SK-N-SH (cell line): ENCODE measurements around the gene BRMS1.

ENCODE experiments used
- CHD2 ChIP-seq: fragments of 150-350 bp; IDR thresholded peaks from 2 replicates; pipeline ENCODE4 v1.6.1; 2018; ENCODE audit warnings: low read length; ENCODE audit not compliant: partially characterized antibody
- EP300 ChIP-seq, 2 experiments: IDR thresholded peaks; 2 replicates each; pipeline versions ENCODE4 v1.4.0 to v1.6.1; 2012; ENCODE audit warnings: borderline replicate concordance in 1 of 2, low read depth in 1 of 2, low read length in 1 of 2
- EZH2phosphoT487 ChIP-seq: fragments of 200-600 bp; sonication (generic); IDR thresholded peaks from 2 replicates; pipeline ENCODE4 v1.6.1; 2017; ENCODE audit warnings: low read depth, mixed run types, mild to moderate bottlenecking, antibody characterized with exemption, moderate library complexity, borderline replicate concordance
- FOXM1 ChIP-seq: IDR thresholded peaks from 2 replicates; pipeline ENCODE4 v1.4.0; 2012; ENCODE audit warnings: low read depth, mild to moderate bottlenecking
- GATA2 ChIP-seq: sonication (generic); formaldehyde crosslinking; IDR thresholded peaks from 2 replicates; pipeline ENCODE4 v1.5.0; 2020; ENCODE audit warnings: mild to moderate bottlenecking, missing genetic modification reagents
- MAX ChIP-seq: IDR thresholded peaks from 2 replicates; pipeline ENCODE4 v1.4.0; 2012; ENCODE audit warnings: low read depth
- POLR2AphosphoS5 ChIP-seq: IDR thresholded peaks from 2 replicates; pipeline ENCODE4 v1.6.1; 2012; ENCODE audit warnings: low read depth, low read length
- REST ChIP-seq: IDR thresholded peaks from 2 replicates; pipeline ENCODE4 v1.6.1; 2012; ENCODE audit warnings: mild to moderate bottlenecking, low read depth, low read length, moderate library complexity
- SMC3 ChIP-seq: IDR thresholded peaks from 2 replicates; pipeline ENCODE4 v1.6.1; 2012; ENCODE audit warnings: low read depth, low read length, improper control_type of control experiment
- TAF1 ChIP-seq: IDR thresholded peaks from 2 replicates; pipeline ENCODE4 v1.6.1; 2012; ENCODE audit warnings: low read depth, mild to moderate bottlenecking, low read length, moderate library complexity, borderline replicate concordance
- YY1 ChIP-seq: IDR thresholded peaks from 2 replicates; pipeline ENCODE4 v1.4.0; 2012; ENCODE audit warnings: low read depth, mild to moderate bottlenecking
- TF ChIP-seq, protein P1 (sequence below): fragments of 200-600 bp; sonication (generic); IDR thresholded peaks from 2 replicates; pipeline ENCODE4 v1.6.1; 2017; ENCODE audit warnings: antibody characterized with exemption, mild to moderate bottlenecking, moderate library complexity

DNA sequence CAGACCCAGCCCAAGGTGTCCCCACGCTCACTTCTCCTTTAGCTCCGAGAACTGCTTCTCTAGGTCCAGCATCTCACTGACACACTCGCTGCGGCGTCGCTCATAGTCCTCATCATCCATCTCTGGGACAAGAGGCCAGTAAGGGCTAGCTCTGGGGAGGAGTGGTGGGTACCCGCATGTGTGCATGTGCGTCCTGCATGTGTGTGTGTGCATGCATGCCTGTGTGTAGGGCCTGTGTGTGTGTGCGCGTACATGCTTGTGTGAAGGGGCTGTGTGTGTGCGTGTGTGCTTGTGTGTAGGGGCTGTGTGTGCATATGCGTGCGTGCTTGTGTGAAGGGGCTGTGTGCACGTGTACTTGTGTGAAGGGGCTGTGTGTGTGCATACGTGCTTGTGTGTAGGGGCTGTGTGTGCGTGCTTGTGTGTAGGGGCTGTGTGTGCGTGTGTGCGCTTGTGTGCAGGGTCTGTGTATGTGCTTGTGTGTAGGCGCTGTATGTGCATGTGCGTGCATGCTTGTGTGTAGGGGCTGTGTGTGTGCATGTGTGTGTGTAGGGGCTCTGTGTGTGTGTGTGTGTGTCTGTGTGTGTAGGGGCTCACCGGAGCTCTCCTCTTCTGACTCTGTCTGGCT is 3.3 kb downstream of the BRMS1 start:
- TF ChIP-seq POLR2AphosphoS5 (no peak), SMC3 (no peak), REST (no peak), FOXM1 (no peak), TAF1 (no peak), GATA2 (CRISPR knock-in tag) (no peak), EZH2phosphoT487 (no peak), MAX (no peak), CHD2 (no peak), YY1 (no peak), EP300 (IDR thresholded peaks at IDR 0.05; ENCODE audit: borderline replicate concordance in 1 of 2, low read depth in 1 of 2, low read length in 1 of 2) (no peak)
- TF ChIP-seq, protein P1, sequence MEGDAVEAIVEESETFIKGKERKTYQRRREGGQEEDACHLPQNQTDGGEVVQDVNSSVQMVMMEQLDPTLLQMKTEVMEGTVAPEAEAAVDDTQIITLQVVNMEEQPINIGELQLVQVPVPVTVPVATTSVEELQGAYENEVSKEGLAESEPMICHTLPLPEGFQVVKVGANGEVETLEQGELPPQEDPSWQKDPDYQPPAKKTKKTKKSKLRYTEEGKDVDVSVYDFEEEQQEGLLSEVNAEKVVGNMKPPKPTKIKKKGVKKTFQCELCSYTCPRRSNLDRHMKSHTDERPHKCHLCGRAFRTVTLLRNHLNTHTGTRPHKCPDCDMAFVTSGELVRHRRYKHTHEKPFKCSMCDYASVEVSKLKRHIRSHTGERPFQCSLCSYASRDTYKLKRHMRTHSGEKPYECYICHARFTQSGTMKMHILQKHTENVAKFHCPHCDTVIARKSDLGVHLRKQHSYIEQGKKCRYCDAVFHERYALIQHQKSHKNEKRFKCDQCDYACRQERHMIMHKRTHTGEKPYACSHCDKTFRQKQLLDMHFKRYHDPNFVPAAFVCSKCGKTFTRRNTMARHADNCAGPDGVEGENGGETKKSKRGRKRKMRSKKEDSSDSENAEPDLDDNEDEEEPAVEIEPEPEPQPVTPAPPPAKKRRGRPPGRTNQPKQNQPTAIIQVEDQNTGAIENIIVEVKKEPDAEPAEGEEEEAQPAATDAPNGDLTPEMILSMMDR, result no peak
